ENCODE measurements around the gene ANTXR1. TPM values are rescaled to one million over a fixed set of nuclear protein-coding genes. Genes with fewer than 3 reads are reported as not detected.

ANTXR1 gene
- polyA plus RNA-seq, 1 of the 3 experiments (the other 2 are of a cell fraction): 114 TPM

DNA sequence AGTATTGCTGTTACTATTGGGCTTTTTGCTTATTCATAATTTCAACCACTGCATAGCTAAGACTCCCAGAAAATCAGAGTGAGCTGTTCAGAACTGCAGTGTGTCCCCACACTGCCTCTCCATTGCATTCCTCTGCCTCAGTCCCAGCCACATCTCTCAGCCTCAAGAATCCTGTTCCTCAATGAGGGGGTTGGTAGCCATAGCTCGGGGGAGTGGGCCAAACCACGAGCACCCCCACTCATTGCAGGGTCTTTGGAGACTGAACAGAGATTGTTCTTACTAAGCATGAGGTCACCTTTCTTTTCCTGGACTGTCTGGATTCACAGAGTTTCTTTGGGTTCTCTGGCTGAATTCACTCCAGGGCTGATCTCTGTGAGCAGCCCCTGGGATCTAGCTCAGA, 213.0 kb downstream of the ANTXR1 start:
- H3K9me3 ChIP-seq: no peaks in the 10 kb centered on the region
- no peak overlapping the region for H3K4me3 ChIP-seq (ENCODE audit: low read depth in 2 of 2, low read length in 1 of 2)
- CTCF ChIA-PET: interaction anchor here (0.9 to 1.7 kb wide), 5 partner anchors 9 to 275 kb away, joined by 3 to 6 read pairs (median 4); partner anchors contain the start of gene ANTXR1
- peaks cover 24% of the 10 kb centered on the region for H3F3A ChIP-seq (replicated peaks; ENCODE audit: insufficient read depth)
- peaks cover 19 to 31% of the 10 kb centered on the region in 2 experiments for H3K36me3 ChIP-seq (replicated peaks in 1 of 2; ENCODE audit: control insufficient read depth in 1 of 2, insufficient read depth in 2 of 2, low read length in 1 of 2)
- POLR2A ChIA-PET: no interaction called here
- no peaks in the 10 kb centered on the region for H3K9me2 ChIP-seq
- peaks cover 6 to 31% of the 10 kb centered on the region in 2 experiments; a peak in 3 of 4 replicates for H3K4me1 ChIP-seq (ENCODE audit: control insufficient read depth in 1 of 2, insufficient read depth in 2 of 2, low read depth in 1 of 2, low read length in 1 of 2)
- no peak overlapping the region; the same call in 1 of the 2 replicates for H3K9ac ChIP-seq
- 49% methylated on average over 2 of the region's 2 CpGs for WGBS (ENCODE audit: low lambda C conversion rate)
- H3K79me2 ChIP-seq (ENCODE audit: insufficient read depth): no peaks in the 10 kb centered on the region
- no peak for DNase-seq
- no peaks in the 10 kb centered on the region for H4K20me1 ChIP-seq (ENCODE audit: insufficient read depth)
- peak overlapping the region in 1 of 2 experiments; percentile 40; a peak in 2 of 4 replicates for H3K27ac ChIP-seq (ENCODE audit: low read depth in 2 of 2, low read length in 1 of 2)
- no peak overlapping the region for H2AFZ ChIP-seq (ENCODE audit: low read depth)
- H3K27me3 ChIP-seq (ENCODE audit: insufficient read depth): no peaks in the 10 kb centered on the region
- 0 out of 2 replicates have a peak overlapping the region, but pooled peaks have one; percentile 27 for H3K4me2 ChIP-seq
- TF ChIP-seq NFIC (IDR thresholded peaks at IDR 0.05; ENCODE audit: borderline replicate concordance) (peak; percentile 51; the same call in 1 of the 2 replicates), EZH2phosphoT487 (IDR thresholded peaks at IDR 0.05; ENCODE audit: borderline replicate concordance, low read depth) (no peak), RFX5 (IDR thresholded peaks at IDR 0.05; ENCODE audit: low read length) (no peak), RCOR1 (IDR thresholded peaks at IDR 0.05; ENCODE audit: low read length) (no peak), GABPA (IDR thresholded peaks at IDR 0.05; ENCODE audit: low read depth) (no peak), TEAD4 (IDR thresholded peaks at IDR 0.05; ENCODE audit: borderline replicate concordance, insufficient read depth) (no peak), TCF12 (IDR thresholded peaks at IDR 0.05) (peak; percentile 73), FOXM1 (IDR thresholded peaks at IDR 0.05; ENCODE audit: low read depth) (no peak), MXI1 (IDR thresholded peaks at IDR 0.05; ENCODE audit: low read depth, low read length) (no peak), CHD2 (IDR thresholded peaks at IDR 0.05; ENCODE audit: low read length, partially characterized antibody) (no peak), POLR2AphosphoS5 (IDR thresholded peaks at IDR 0.05; ENCODE audit: low read depth, low read length) (no peak), TAF1 (IDR thresholded peaks at IDR 0.05; ENCODE audit: borderline replicate concordance, low read depth, low read length) (no peak), FOXJ3 (CRISPR knock-in tag; IDR thresholded peaks at IDR 0.05) (no peak), SIN3A (IDR thresholded peaks at IDR 0.05; ENCODE audit: borderline replicate concordance, low read depth, low read length) (no peak), SMC3 (IDR thresholded peaks at IDR 0.05; ENCODE audit: low read depth, low read length) (no peak), FOSL2 (IDR thresholded peaks at IDR 0.05; ENCODE audit: borderline replicate concordance, low read depth) (peak; percentile 25; the same call in 1 of the 2 replicates), NRF1 (IDR thresholded peaks at IDR 0.05; ENCODE audit: low read depth, low read length) (no peak), RXRA (IDR thresholded peaks at IDR 0.05; ENCODE audit: borderline replicate concordance, low read depth) (no peak), JUND (IDR thresholded peaks at IDR 0.05) (0 out of 2 replicates have a peak, but pooled peaks have one; percentile 17), MEF2A (IDR thresholded peaks at IDR 0.05; ENCODE audit: borderline replicate concordance, low read depth) (0 out of 2 replicates have a peak, but pooled peaks have one; percentile 25), EP300 (IDR thresholded peaks at IDR 0.05; ENCODE audit: borderline replicate concordance in 1 of 2, low read depth in 1 of 2, low read length in 1 of 2) (peak in 1 of 2 experiments; percentile 38; a peak in 1 of 4 replicates)
- TF ChIP-seq, protein P1, sequence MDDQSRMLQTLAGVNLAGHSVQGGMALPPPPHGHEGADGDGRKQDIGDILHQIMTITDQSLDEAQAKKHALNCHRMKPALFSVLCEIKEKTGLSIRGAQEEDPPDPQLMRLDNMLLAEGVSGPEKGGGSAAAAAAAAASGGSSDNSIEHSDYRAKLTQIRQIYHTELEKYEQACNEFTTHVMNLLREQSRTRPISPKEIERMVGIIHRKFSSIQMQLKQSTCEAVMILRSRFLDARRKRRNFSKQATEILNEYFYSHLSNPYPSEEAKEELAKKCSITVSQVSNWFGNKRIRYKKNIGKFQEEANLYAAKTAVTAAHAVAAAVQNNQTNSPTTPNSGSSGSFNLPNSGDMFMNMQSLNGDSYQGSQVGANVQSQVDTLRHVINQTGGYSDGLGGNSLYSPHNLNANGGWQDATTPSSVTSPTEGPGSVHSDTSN (IDR thresholded peaks at IDR 0.05): 0 out of 2 replicates have a peak, but pooled peaks have one; percentile 16
- TF ChIP-seq, protein P2, sequence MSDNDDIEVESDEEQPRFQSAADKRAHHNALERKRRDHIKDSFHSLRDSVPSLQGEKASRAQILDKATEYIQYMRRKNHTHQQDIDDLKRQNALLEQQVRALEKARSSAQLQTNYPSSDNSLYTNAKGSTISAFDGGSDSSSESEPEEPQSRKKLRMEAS (IDR thresholded peaks at IDR 0.05; ENCODE audit: low read depth): no peak
- TF ChIP-seq, protein P3, sequence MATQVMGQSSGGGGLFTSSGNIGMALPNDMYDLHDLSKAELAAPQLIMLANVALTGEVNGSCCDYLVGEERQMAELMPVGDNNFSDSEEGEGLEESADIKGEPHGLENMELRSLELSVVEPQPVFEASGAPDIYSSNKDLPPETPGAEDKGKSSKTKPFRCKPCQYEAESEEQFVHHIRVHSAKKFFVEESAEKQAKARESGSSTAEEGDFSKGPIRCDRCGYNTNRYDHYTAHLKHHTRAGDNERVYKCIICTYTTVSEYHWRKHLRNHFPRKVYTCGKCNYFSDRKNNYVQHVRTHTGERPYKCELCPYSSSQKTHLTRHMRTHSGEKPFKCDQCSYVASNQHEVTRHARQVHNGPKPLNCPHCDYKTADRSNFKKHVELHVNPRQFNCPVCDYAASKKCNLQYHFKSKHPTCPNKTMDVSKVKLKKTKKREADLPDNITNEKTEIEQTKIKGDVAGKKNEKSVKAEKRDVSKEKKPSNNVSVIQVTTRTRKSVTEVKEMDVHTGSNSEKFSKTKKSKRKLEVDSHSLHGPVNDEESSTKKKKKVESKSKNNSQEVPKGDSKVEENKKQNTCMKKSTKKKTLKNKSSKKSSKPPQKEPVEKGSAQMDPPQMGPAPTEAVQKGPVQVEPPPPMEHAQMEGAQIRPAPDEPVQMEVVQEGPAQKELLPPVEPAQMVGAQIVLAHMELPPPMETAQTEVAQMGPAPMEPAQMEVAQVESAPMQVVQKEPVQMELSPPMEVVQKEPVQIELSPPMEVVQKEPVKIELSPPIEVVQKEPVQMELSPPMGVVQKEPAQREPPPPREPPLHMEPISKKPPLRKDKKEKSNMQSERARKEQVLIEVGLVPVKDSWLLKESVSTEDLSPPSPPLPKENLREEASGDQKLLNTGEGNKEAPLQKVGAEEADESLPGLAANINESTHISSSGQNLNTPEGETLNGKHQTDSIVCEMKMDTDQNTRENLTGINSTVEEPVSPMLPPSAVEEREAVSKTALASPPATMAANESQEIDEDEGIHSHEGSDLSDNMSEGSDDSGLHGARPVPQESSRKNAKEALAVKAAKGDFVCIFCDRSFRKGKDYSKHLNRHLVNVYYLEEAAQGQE (IDR thresholded peaks at IDR 0.05; ENCODE audit: low read depth, low read length): no peak
- TF ChIP-seq, protein P4, sequence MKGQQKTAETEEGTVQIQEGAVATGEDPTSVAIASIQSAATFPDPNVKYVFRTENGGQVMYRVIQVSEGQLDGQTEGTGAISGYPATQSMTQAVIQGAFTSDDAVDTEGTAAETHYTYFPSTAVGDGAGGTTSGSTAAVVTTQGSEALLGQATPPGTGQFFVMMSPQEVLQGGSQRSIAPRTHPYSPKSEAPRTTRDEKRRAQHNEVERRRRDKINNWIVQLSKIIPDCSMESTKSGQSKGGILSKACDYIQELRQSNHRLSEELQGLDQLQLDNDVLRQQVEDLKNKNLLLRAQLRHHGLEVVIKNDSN (IDR thresholded peaks at IDR 0.05; ENCODE audit: borderline replicate concordance, low read depth): no peak
- TF ChIP-seq, protein P5, sequence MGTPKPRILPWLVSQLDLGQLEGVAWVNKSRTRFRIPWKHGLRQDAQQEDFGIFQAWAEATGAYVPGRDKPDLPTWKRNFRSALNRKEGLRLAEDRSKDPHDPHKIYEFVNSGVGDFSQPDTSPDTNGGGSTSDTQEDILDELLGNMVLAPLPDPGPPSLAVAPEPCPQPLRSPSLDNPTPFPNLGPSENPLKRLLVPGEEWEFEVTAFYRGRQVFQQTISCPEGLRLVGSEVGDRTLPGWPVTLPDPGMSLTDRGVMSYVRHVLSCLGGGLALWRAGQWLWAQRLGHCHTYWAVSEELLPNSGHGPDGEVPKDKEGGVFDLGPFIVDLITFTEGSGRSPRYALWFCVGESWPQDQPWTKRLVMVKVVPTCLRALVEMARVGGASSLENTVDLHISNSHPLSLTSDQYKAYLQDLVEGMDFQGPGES (IDR thresholded peaks at IDR 0.05; ENCODE audit: low read depth, low read length): no peak
- TF ChIP-seq, protein P6, sequence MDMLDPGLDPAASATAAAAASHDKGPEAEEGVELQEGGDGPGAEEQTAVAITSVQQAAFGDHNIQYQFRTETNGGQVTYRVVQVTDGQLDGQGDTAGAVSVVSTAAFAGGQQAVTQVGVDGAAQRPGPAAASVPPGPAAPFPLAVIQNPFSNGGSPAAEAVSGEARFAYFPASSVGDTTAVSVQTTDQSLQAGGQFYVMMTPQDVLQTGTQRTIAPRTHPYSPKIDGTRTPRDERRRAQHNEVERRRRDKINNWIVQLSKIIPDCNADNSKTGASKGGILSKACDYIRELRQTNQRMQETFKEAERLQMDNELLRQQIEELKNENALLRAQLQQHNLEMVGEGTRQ (IDR thresholded peaks at IDR 0.05; ENCODE audit: borderline replicate concordance, low read depth, low read length): no peak

Measured in SK-N-SH (cell line).